Measurements from ENCODE around the gene FASTK.

Gene FASTK

GRCh38 chr7:151064454-151064853 lies 16.2 kb downstream of the FASTK start:
- TF ChIP-seq FOXA1 (IDR thresholded peaks at IDR 0.05) = no peak
- TF ChIP-seq PKNOX1 (IDR thresholded peaks at IDR 0.05) = no peak
- no peak for TF ChIP-seq FOXM1 (IDR thresholded peaks at IDR 0.05; ENCODE audit: borderline replicate concordance)
- CTCF ChIA-PET = no interaction called here
- no peak for DNase-seq (ENCODE audit: extremely low spot score)
- POLR2A ChIA-PET = no interaction called here

GRCh38 chr7:151063212-151063561 lies 17.4 kb downstream of the FASTK start:
- POLR2A ChIA-PET = interaction anchor here (0.9 to 1.9 kb wide), 5 partner anchors 10 to 34 kb away, joined by 3 to 8 read pairs (median 4); partner anchors contain the start of genes FASTK and TMUB1
- DNase-seq (ENCODE audit: extremely low spot score) = no peak
- no peak for TF ChIP-seq CTBP1 (IDR thresholded peaks at IDR 0.05; ENCODE audit: borderline replicate concordance)
- CTCF ChIA-PET = no interaction called here

GRCh38 chr7:151062399-151063211 lies 18.0 kb downstream of the FASTK start:
- peak; percentile 57 for DNase-seq (ENCODE audit: extremely low spot score)
- ChIA-PET CTCF (no interaction called here), POLR2A (interaction anchor here (0.9 to 1.9 kb wide), 5 partner anchors 10 to 33 kb away, joined by 3 to 8 read pairs (median 4); partner anchors contain the start of genes FASTK and TMUB1)
- no peak for TF ChIP-seq BHLHE40 (IDR thresholded peaks at IDR 0.05; ENCODE audit: borderline replicate concordance)
- TF ChIP-seq LEF1 (IDR thresholded peaks at IDR 0.05; ENCODE audit: borderline replicate concordance) = no peak
- no peak for TF ChIP-seq NFRKB (IDR thresholded peaks at IDR 0.05)
- TF ChIP-seq FOXA1 (IDR thresholded peaks at IDR 0.05) = no peak
- TF ChIP-seq FOXM1 (IDR thresholded peaks at IDR 0.05; ENCODE audit: borderline replicate concordance) = no peak
- no peak for TF ChIP-seq CTBP1 (IDR thresholded peaks at IDR 0.05; ENCODE audit: borderline replicate concordance)
- no peak for TF ChIP-seq SP1 (IDR thresholded peaks at IDR 0.05)

- ChIA-PET POLR2A (interaction anchor here (1.5 to 1.9 kb wide), 2 partner anchors 19 to 21 kb away, joined by 5 to 8 read pairs; partner anchors contain the start of genes FASTK and TMUB1), CTCF (no interaction called here)
- TF ChIP-seq SUZ12 (IDR thresholded peaks at IDR 0.05) (no peak), ZNF384 (IDR thresholded peaks at IDR 0.05) (no peak), BHLHE40 (IDR thresholded peaks at IDR 0.05; ENCODE audit: borderline replicate concordance) (no peak), ARNT (IDR thresholded peaks at IDR 0.05) (no peak)
- no peak for DNase-seq (ENCODE audit: extremely low spot score)
Measured at GRCh38 chr7:151062111-151062398, 18.6 kb downstream of the FASTK start.

GRCh38 chr7:151061213-151062110 lies 19.1 kb downstream of the FASTK start:
- no peak for TF ChIP-seq NFRKB (IDR thresholded peaks at IDR 0.05)
- no peak for TF ChIP-seq CTBP1 (IDR thresholded peaks at IDR 0.05; ENCODE audit: borderline replicate concordance)
- TF ChIP-seq ELF4 (IDR thresholded peaks at IDR 0.05) = no peak
- no peak for TF ChIP-seq HDGF (IDR thresholded peaks at IDR 0.05; ENCODE audit: borderline replicate concordance)
- TF ChIP-seq LEF1 (IDR thresholded peaks at IDR 0.05; ENCODE audit: borderline replicate concordance) = no peak
- TF ChIP-seq SP1 (IDR thresholded peaks at IDR 0.05) = no peak
- TF ChIP-seq TARDBP (IDR thresholded peaks at IDR 0.05) = no peak
- TF ChIP-seq ZNF384 (IDR thresholded peaks at IDR 0.05) = no peak
- TF ChIP-seq BHLHE40 (IDR thresholded peaks at IDR 0.05; ENCODE audit: borderline replicate concordance) = no peak
- no peak for TF ChIP-seq L3MBTL2 (conservative IDR thresholded peaks at IDR 0.05)
- no peak for TF ChIP-seq PKNOX1 (IDR thresholded peaks at IDR 0.05)
- CTCF ChIA-PET = interaction anchor here (1.7 kb wide), 1 partner anchor 43 kb away, joined by 4 read pairs; no protein-coding TSS in a partner anchor
- DNase-seq (ENCODE audit: extremely low spot score) = no peak
- POLR2A ChIA-PET = interaction anchor here (0.7 to 4.3 kb wide), 6 partner anchors 16 to 41 kb away, joined by 3 to 38 read pairs (median 8); partner anchors contain the start of genes ABCB8, FASTK and TMUB1

- POLR2A ChIA-PET = interaction anchor here (0.7 to 4.3 kb wide), 7 partner anchors 17 to 40 kb away, joined by 3 to 38 read pairs (median 8); partner anchors contain the start of genes ABCB8, AGAP3 and FASTK
- TF ChIP-seq SUZ12 (IDR thresholded peaks at IDR 0.05) = no peak
- TF ChIP-seq ELF4 (IDR thresholded peaks at IDR 0.05) = no peak
- no peak for TF ChIP-seq L3MBTL2 (conservative IDR thresholded peaks at IDR 0.05)
- TF ChIP-seq PKNOX1 (IDR thresholded peaks at IDR 0.05) = no peak
- peak; percentile 84; the same call in 1 of the 2 replicates for TF ChIP-seq HDGF (IDR thresholded peaks at IDR 0.05; ENCODE audit: borderline replicate concordance)
- TF ChIP-seq TARDBP (IDR thresholded peaks at IDR 0.05) = no peak
- no peak for DNase-seq (ENCODE audit: extremely low spot score)
- CTCF ChIA-PET = interaction anchor here (1.2 to 1.7 kb wide), 2 partner anchors 43 to 51 kb away, joined by 4 read pairs; no protein-coding TSS in a partner anchor
Measured at GRCh38 chr7:151060416-151061212, 20.0 kb downstream of the FASTK start.

All from HEK293T (cell line).